Measurements from ENCODE around the gene PLIN4. TPM values are rescaled to one million over a fixed set of nuclear protein-coding genes. Genes with fewer than 3 reads are reported as not detected.

PLIN4 gene
- total RNA-seq, 2 donors from 2014 or later: not detected

GRCh38 chr19:4502282-4503131 lies 15.8 kb downstream of the PLIN4 start:
- DNase-seq (ENCODE audit: low spot score) (no peak), ATAC-seq (no peak)
- no peaks in the 10 kb centered on the region for H3K36me3 Mint-ChIP-seq
- no peak overlapping the region for H3K4me3 Mint-ChIP-seq
- H3K27ac Mint-ChIP-seq: no peak overlapping the region
- no peaks in the 10 kb centered on the region for H3K9me3 Mint-ChIP-seq
- no peaks in the 10 kb centered on the region for H3K27me3 Mint-ChIP-seq
- H3K4me1 Mint-ChIP-seq (ENCODE audit: low read depth in 2 of 2): peaks cover 8 to 13% of the 10 kb centered on the region in 2 donors

- Mint-ChIP-seq H3K4me3 (no peak overlapping the region), H3K36me3 (no peaks in the 10 kb centered on the region), H3K4me1 (ENCODE audit: low read depth in 2 of 2) (peaks cover 7 to 12% of the 10 kb centered on the region in 2 donors), H3K27ac (no peak overlapping the region), H3K27me3 (no peaks in the 10 kb centered on the region), H3K9me3 (no peaks in the 10 kb centered on the region)
- DNase-seq (ENCODE audit: low spot score) (no peak), ATAC-seq (no peak)
These were observed 16.6 kb downstream of the PLIN4 start for GRCh38 chr19:4501691-4502090.

GRCh38 chr19:4500841-4501591 lies 17.3 kb downstream of the PLIN4 start:
- H3K36me3 Mint-ChIP-seq: no peaks in the 10 kb centered on the region
- H3K4me1 Mint-ChIP-seq (ENCODE audit: low read depth in 2 of 2): peaks cover under 1 to 5% of the 10 kb centered on the region in 2 donors

GRCh38 chr19:4499855-4500254 lies 18.4 kb downstream of the PLIN4 start:
- no peak overlapping the region for H3K4me3 Mint-ChIP-seq
- no peak overlapping the region for H3K27ac Mint-ChIP-seq
- no peaks in the 10 kb centered on the region for H3K4me1 Mint-ChIP-seq (ENCODE audit: low read depth in 2 of 2)

More at GRCh38 chr19:4500841-4501591, 17.3 kb downstream of the PLIN4 start:
- H3K27me3 Mint-ChIP-seq: no peaks in the 10 kb centered on the region
- no peak overlapping the region for H3K27ac Mint-ChIP-seq
- no peak for ATAC-seq
- H3K4me3 Mint-ChIP-seq: no peak overlapping the region
- DNase-seq (ENCODE audit: low spot score): no peak
- H3K9me3 Mint-ChIP-seq: no peaks in the 10 kb centered on the region

GRCh38 chr19:4499318-4499717 lies 19.0 kb downstream of the PLIN4 start:
- no peaks in the 10 kb centered on the region for H3K4me1 Mint-ChIP-seq (ENCODE audit: low read depth in 2 of 2)
- no peak overlapping the region for H3K27ac Mint-ChIP-seq

More at GRCh38 chr19:4499855-4500254, 18.4 kb downstream of the PLIN4 start:
- ATAC-seq (no peak), DNase-seq (ENCODE audit: low spot score) (no peak)
- H3K9me3 Mint-ChIP-seq: no peaks in the 10 kb centered on the region
- no peaks in the 10 kb centered on the region for H3K36me3 Mint-ChIP-seq
- no peaks in the 10 kb centered on the region for H3K27me3 Mint-ChIP-seq

GRCh38 chr19:4498694-4499093 lies 19.6 kb downstream of the PLIN4 start:
- DNase-seq (ENCODE audit: low spot score): no peak
- H3K27me3 Mint-ChIP-seq: no peaks in the 10 kb centered on the region
- no peak overlapping the region for H3K27ac Mint-ChIP-seq
- no peak overlapping the region for H3K4me3 Mint-ChIP-seq
- ATAC-seq: no peak
- no peaks in the 10 kb centered on the region for H3K4me1 Mint-ChIP-seq (ENCODE audit: low read depth in 2 of 2)
- no peaks in the 10 kb centered on the region for H3K36me3 Mint-ChIP-seq
- no peaks in the 10 kb centered on the region for H3K9me3 Mint-ChIP-seq

More at GRCh38 chr19:4499318-4499717, 19.0 kb downstream of the PLIN4 start:
- H3K4me3 Mint-ChIP-seq: no peak overlapping the region
- DNase-seq (ENCODE audit: low spot score) (no peak), ATAC-seq (no peak)
- no peaks in the 10 kb centered on the region for H3K36me3 Mint-ChIP-seq
- no peaks in the 10 kb centered on the region for H3K9me3 Mint-ChIP-seq
- no peaks in the 10 kb centered on the region for H3K27me3 Mint-ChIP-seq

- no peaks in the 10 kb centered on the region for H3K9me3 Mint-ChIP-seq
- H3K27me3 Mint-ChIP-seq: no peaks in the 10 kb centered on the region
These were observed 20.4 kb downstream of the PLIN4 start for GRCh38 chr19:4497770-4498389.

GRCh38 chr19:4496304-4496703 lies 22.0 kb downstream of the PLIN4 start:
- Mint-ChIP-seq H3K27ac (no peak overlapping the region), H3K27me3 (no peaks in the 10 kb centered on the region), H3K36me3 (no peaks in the 10 kb centered on the region), H3K4me3 (no peak overlapping the region), H3K4me1 (ENCODE audit: low read depth in 2 of 2) (no peaks in the 10 kb centered on the region), H3K9me3 (no peaks in the 10 kb centered on the region)
- ATAC-seq (no peak), DNase-seq (ENCODE audit: low spot score) (no peak)

More at GRCh38 chr19:4497770-4498389, 20.4 kb downstream of the PLIN4 start:
- Mint-ChIP-seq H3K4me1 (ENCODE audit: low read depth in 2 of 2) (no peaks in the 10 kb centered on the region), H3K27ac (no peak overlapping the region), H3K36me3 (no peaks in the 10 kb centered on the region), H3K4me3 (no peak overlapping the region)
- no peak for ATAC-seq
- no peak for DNase-seq (ENCODE audit: low spot score)

GRCh38 chr19:4495471-4495870 lies 22.8 kb downstream of the PLIN4 start:
- Mint-ChIP-seq H3K9me3 (no peaks in the 10 kb centered on the region), H3K4me3 (no peak overlapping the region), H3K36me3 (no peaks in the 10 kb centered on the region), H3K27me3 (no peaks in the 10 kb centered on the region), H3K4me1 (ENCODE audit: low read depth in 2 of 2) (no peaks in the 10 kb centered on the region), H3K27ac (no peak overlapping the region)
- ATAC-seq: peak; percentile 3 to 45
- no peak for DNase-seq (ENCODE audit: low spot score)

- Mint-ChIP-seq H3K4me1 (ENCODE audit: low read depth in 2 of 2) (no peaks in the 10 kb centered on the region), H3K27ac (no peak overlapping the region), H3K4me3 (no peak overlapping the region), H3K27me3 (no peaks in the 10 kb centered on the region), H3K9me3 (no peaks in the 10 kb centered on the region), H3K36me3 (no peaks in the 10 kb centered on the region)
- ATAC-seq (no peak), DNase-seq (ENCODE audit: low spot score) (no peak)
These were observed 23.6 kb downstream of the PLIN4 start for GRCh38 chr19:4494691-4495064.

- Mint-ChIP-seq H3K27ac (no peak overlapping the region), H3K4me3 (no peak overlapping the region), H3K9me3 (no peaks in the 10 kb centered on the region), H3K4me1 (ENCODE audit: low read depth in 2 of 2) (no peaks in the 10 kb centered on the region), H3K36me3 (no peaks in the 10 kb centered on the region), H3K27me3 (no peaks in the 10 kb centered on the region)
- DNase-seq (ENCODE audit: low spot score) (no peak), ATAC-seq (no peak)
These were observed 24.2 kb downstream of the PLIN4 start for GRCh38 chr19:4493929-4494690.

GRCh38 chr19:4493104-4493928 lies 25.0 kb downstream of the PLIN4 start:
- Mint-ChIP-seq H3K27ac (no peak overlapping the region), H3K27me3 (no peaks in the 10 kb centered on the region), H3K9me3 (no peaks in the 10 kb centered on the region), H3K4me3 (no peak overlapping the region), H3K4me1 (ENCODE audit: low read depth in 2 of 2) (no peaks in the 10 kb centered on the region), H3K36me3 (no peaks in the 10 kb centered on the region)
- DNase-seq (ENCODE audit: low spot score) (no peak), ATAC-seq (no peak)
